Body of pancreas (tissue), 4 donors: Measurements from ENCODE around the gene SENP6.

ENCODE experiments used
- POLR2A ChIP-seq, 3 donors: fragments of 450-650 bp; IDR thresholded peaks; one replicate each; pipeline ENCODE4 v1.6.1; 2016; ENCODE audit warnings: antibody characterized with exemption in 3 of 3, mild to moderate bottlenecking in 2 of 3
- TF ChIP-seq, protein P1 (sequence below), 7 experiments: fragments of 450-650 bp in 4 of 7; fragments of 200-600 bp in 3 of 7; sonication (generic) in 3 of 7; IDR thresholded peaks; one replicate each; pipeline ENCODE4 v1.5.1; 2016 to 2019; ENCODE audit warnings: antibody characterized with exemption in 7 of 7

DNA sequence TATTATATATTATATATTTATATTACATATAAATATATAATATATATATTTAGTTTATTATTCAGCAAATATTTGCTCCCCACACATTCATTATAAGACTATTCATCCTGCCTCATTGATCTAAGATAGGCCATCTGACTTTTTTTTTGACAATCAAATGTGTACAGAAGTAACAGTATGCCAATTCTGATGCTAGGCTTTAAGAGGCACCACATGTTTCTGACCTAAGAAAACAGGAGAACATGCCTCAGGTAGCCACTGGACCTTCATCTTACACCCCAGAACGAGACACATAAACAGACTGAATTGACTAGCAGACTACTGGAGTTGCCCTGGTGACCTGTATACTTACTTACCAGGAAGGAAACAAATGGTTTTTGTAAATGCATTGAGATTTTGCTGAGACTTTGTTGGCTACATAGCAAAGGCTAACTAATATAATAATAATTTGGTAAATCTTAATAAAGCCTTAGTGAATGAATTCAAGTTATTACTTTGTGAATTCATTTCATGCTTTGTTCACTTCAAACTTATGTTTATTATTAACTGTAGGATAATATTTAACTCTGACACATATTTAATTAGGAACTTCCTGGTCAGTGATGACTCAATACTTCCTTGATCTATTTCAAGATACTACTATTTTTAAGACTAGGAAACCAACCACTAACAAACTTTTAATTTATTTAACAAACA lies 134.0 kb downstream of the SENP6 start:
- TF ChIP-seq, protein P1, sequence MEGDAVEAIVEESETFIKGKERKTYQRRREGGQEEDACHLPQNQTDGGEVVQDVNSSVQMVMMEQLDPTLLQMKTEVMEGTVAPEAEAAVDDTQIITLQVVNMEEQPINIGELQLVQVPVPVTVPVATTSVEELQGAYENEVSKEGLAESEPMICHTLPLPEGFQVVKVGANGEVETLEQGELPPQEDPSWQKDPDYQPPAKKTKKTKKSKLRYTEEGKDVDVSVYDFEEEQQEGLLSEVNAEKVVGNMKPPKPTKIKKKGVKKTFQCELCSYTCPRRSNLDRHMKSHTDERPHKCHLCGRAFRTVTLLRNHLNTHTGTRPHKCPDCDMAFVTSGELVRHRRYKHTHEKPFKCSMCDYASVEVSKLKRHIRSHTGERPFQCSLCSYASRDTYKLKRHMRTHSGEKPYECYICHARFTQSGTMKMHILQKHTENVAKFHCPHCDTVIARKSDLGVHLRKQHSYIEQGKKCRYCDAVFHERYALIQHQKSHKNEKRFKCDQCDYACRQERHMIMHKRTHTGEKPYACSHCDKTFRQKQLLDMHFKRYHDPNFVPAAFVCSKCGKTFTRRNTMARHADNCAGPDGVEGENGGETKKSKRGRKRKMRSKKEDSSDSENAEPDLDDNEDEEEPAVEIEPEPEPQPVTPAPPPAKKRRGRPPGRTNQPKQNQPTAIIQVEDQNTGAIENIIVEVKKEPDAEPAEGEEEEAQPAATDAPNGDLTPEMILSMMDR (IDR thresholded peaks at IDR 0.05) = no peak
- TF ChIP-seq POLR2A (IDR thresholded peaks at IDR 0.05) = no peak
